ENCODE data around the gene CDHR3. TPM values are rescaled to one million over a fixed set of nuclear protein-coding genes. Genes with fewer than 3 reads are reported as not detected.
"Not testable (repeated sequence)": the region's sequence is repeated elsewhere in the genome, so short reads cannot be mapped to it uniquely, and the experiment has no call there.

Gene CDHR3
- total and polyA plus RNA-seq, 2 of the 8 experiments (the other 6 are each of a cell fraction or from before 2014, with no cell fraction given): 6.4 to 6.8 TPM

GRCh38 chr7:105955651-105956466, 7.2 kb upstream of the CDHR3 start:
- H2BK5ac ChIP-seq (ENCODE audit: low read depth, low read length); H2AK5ac ChIP-seq (ENCODE audit: low read depth, low read length); H3K4ac ChIP-seq (replicated peaks; ENCODE audit: insufficient read length, low read depth, low read length); H3K18ac ChIP-seq (ENCODE audit: extremely low read depth, low read length); H3K9me3 ChIP-seq (ENCODE audit: insufficient read depth in 2 of 2, low read depth in 1 of 2, low read length in 1 of 2); DNase-seq (ENCODE audit: low read depth in 1 of 2, low spot score in 2 of 2); H4K5ac ChIP-seq (ENCODE audit: insufficient read length, low read depth, low read length); FAIRE-seq; H3K79me2 ChIP-seq (ENCODE audit: control insufficient read depth in 1 of 2, insufficient read depth in 2 of 2, low read length in 2 of 2); H3K27me3 ChIP-seq (replicated peaks in 1 of 4; ENCODE audit: control insufficient read depth in 3 of 4, extremely low read depth in 1 of 4, insufficient read depth in 3 of 4, low read length in 3 of 4); H3K9ac ChIP-seq (replicated peaks in 1 of 4; ENCODE audit: extremely low read depth in 1 of 4, low read depth in 3 of 4, low read length in 3 of 4); H4K8ac ChIP-seq (ENCODE audit: extremely low read depth, insufficient read depth, low read length); H3K27ac ChIP-seq (ENCODE audit: low read depth, low read length); H2BK20ac ChIP-seq (ENCODE audit: low read length); H3K4me2 ChIP-seq (ENCODE audit: insufficient read depth in 1 of 2, low read depth in 2 of 2, low read length in 2 of 2); H4K91ac ChIP-seq (replicated peaks; ENCODE audit: insufficient read length, low read length); H3K4me1 ChIP-seq (replicated peaks in 1 of 4; ENCODE audit: control insufficient read depth in 3 of 4, insufficient read depth in 4 of 4, low read length in 3 of 4); H3K23ac ChIP-seq (ENCODE audit: insufficient read length); H2BK12ac ChIP-seq (ENCODE audit: low read depth, low read length); H3K56ac ChIP-seq (replicated peaks; ENCODE audit: insufficient read length, low read depth, low read length); H3K79me1 ChIP-seq (ENCODE audit: low read depth, low read length); H4K20me1 ChIP-seq (replicated peaks in 1 of 2; ENCODE audit: control insufficient read depth in 1 of 2, insufficient read depth in 2 of 2, low read length in 2 of 2); H2AFZ ChIP-seq (ENCODE audit: low read length); H3K14ac ChIP-seq (ENCODE audit: insufficient read length); H2BK15ac ChIP-seq (ENCODE audit: low read length); H3K4me3 ChIP-seq (ENCODE audit: extremely low read depth in 1 of 4, insufficient read depth in 2 of 4, low read depth in 3 of 4, low read length in 4 of 4); H3K36me3 ChIP-seq (ENCODE audit: control insufficient read depth in 2 of 4, insufficient read depth in 4 of 4, low read length in 3 of 4); H3K23me2 ChIP-seq (ENCODE audit: low read depth, low read length); H2BK120ac ChIP-seq (replicated peaks; ENCODE audit: low read depth, low read length): not testable (repeated sequence)
- 0 out of 2 replicates have a peak, but pooled peaks have one; percentile 21 for TF ChIP-seq E2F6 (IDR thresholded peaks at IDR 0.05)
- POLR2A ChIA-PET (ENCODE audit: partially characterized antibody): interaction anchor here (1.2 to 1.4 kb wide), 2 partner anchors 15 to 33 kb away, joined by 3 to 4 read pairs; no protein-coding TSS in a partner anchor
- WGBS, 2 experiments (ENCODE audit: extremely low coverage in 1 of 2, insufficient coverage in 1 of 2, insufficient read length in 1 of 2, insufficient replicate concordance in 2 of 2, low coverage in 1 of 2, low lambda C conversion rate in 2 of 2, missing lambda C conversion rate in 1 of 2): 89% methylated on average over 32 of the region's 52 CpGs; no CpG with 5 or more reads in 1 of the 2 experiments
- CTCF ChIA-PET (ENCODE audit: partially characterized antibody): interaction anchor here (0.6 to 1.4 kb wide), 6 partner anchors 14 to 193 kb away, joined by 3 to 4 read pairs (median 3); no protein-coding TSS in a partner anchor
